HK-2 (cell line): Measurements from ENCODE around the gene APPBP2.
"Not testable (repeated sequence)": the region's sequence is repeated elsewhere in the genome, so short reads cannot be mapped to it uniquely, and the experiment has no call there.

Experiments used
- DNase-seq: peaks from one replicate; pipeline ENCODE4 v3.0.0-alpha.2; 2018; ENCODE audit not compliant: unreplicated experiment

Gene APPBP2

DNA sequence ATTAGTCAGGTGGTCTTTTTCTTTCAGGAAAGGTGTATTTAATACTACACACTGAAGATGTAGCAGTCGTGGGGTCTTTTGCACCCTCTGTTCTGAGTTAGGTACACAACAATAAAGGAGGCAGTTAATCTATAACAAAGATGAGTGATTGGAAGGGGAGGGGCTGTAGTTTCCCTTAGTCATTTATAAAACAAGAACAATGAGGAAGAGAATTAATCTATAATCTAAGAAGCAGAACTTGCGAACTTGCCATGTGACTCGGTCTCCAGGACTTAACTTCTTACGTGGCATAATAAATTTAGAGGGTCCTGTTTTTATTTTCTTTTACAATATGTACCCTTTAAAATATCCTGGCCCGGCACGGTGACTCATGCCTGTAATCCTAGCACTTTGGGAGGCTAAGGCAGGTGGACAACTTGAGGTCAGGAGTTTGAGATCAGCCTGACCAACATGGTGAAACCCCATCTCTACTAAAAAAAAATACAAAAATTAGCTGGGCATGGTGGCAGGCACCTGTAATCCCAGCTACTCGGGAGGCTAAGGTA lies 8.6 kb upstream of the APPBP2 start:
- no peak for DNase-seq

DNA sequence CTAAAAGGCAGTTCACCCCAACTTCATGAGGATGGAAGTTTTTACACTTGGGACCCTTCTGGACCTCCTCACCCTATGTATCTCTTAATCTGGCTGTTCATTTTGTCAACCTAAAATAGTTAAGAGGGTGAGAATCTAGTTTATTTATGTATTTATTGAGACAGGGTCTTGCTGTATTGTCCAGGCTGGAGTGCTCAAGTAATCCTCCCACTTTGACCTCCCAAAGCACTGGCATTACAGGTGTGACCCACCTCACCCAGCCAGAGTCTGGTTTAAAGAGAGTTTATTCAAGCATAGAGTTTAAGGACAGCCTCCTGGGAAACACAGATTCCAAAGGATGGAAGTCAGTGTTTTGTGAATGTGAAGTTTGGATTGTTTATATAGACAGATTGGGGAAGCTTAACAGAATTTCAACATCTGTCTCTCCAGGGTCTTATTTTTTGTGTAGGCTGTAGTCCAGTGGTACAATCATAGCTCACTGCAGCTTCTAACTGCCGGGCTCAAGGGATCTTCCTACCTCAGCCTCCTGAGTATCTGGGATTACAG lies 8.0 kb upstream of the APPBP2 start:
- no peak for DNase-seq

DNA sequence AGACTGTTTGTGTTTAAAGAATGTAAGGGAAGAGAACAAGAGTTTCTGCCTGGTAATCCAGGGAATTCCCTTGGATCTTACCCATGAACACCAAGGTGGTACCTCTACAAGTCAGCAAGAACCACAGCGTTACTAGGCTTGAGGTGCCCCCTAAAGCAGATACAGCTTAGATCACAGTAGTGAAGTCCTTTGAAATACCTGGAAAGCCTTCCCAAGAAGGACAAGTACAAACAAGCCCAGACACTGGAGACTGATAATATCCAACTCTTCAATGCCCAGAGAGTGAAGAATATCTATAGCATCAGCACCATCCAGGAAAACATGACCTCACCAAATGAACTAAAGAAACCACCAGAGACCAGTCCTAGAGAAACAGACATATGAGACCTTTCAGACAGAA lies 3.8 kb upstream of the APPBP2 start:
- no peak for DNase-seq

DNA sequence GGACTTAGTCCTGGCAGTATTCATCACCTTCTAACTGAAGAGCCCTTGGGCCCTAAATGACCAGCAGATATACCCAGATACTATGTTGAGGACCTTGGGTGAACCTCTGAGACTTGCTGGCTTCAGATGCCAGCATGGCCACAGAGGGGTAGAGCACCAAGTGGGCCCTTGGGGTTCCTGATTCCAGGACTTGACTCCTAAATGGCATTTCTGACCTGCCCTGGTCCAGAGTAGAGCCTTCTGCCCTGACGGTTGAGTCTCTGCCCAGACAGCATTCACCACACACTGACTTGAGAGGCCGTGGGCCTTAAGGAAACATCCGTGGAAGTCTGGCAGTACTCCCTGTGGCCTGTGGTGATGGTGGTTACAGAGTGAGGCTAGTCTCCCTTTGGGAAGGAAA lies 2.8 kb upstream of the APPBP2 start:
- DNase-seq = no peak

DNA sequence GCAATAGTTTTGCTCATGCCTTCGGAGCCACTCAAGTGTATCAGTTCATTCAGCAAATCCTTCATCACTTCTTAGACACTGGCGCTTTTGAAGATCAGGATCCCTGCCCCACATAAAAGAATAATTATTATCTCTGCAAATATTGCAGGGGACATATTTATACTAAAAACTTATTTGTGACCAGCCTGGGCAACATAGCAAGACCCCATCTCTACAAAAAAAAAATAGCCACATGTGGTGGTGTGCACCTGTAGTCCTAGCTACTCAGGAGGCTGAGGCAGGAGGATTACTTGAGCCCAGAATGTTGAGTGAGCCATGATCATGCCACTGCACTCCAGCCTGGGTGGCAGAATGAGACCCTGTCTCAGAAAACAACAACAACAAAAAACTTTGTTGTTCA lies 1.7 kb upstream of the APPBP2 start:
- DNase-seq = no peak

DNA sequence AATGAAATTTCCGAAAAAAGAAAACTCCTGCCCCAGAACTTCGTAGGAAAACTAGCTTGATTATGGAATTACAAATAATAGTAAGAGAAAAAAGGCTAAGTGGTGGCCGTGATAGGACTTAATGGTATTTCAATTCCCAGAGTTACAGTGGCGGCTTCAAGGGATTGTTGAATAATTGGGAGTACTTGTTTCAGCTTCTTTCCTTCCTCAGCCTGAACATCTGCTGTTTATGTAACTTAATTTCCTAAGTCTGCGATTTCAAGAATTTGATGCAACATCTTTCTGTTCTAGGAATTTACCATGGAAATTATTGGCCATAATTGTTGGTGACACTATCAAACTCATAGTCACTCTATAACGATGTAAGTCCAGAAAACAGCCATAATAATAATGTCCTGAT lies 684 bp upstream of the APPBP2 start:
- no peak for DNase-seq

DNA sequence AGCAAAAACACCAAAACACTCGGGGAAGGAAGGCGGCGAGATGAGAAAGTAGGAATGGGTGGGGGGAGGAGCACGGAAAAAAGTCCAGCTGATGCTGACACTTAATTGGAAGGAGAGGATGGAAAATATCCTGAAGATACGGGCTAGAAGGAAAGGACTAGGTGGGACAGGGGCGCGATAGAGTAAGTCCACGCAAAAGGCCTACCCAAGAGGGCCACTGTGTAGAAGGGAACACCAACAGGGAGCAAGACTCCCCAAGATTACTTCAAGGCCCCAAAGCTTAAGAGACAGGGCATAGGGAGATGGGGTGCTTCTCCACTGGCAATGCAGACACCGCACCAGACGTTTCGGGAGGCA lies 736 bp downstream of the APPBP2 start:
- no peak for DNase-seq

DNA sequence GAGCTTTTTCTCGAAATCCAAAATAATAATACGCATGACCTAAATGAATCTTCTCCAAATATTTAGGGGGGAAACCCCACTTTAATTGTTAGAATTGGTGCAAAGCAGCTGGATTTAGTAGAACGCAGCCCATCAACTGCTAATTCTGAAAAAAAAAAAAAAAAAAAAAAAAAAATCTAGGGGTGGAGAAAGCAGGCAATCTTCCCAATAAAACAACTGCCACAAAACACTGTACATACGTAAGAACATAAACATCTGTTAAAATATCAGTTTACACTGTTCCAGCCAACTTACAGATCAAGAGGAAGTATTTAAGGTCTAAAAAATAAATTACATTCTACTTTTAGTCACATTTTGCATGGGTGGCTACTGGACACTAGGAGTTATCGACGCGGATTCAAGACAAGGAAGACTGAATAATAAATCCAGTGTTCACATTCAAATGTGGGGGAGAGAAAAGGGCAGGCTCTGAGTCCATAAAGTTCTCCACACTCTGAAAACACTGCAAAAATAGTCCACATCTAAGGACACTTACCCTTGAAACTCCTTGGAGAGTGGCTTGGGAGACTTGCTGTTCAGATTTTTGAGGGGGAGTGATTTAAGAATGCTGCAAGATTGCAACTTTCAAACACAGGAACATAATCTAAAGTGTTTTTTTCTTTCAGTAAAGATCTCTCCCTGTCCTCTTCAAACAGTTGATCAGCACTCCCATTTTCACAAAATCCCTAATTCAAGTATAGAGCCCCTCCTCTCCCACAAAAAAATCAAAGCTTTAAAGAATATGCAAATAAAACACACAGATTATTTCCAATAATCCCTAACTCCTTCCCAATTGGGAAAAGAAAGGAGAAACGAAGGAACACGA lies 1.3 kb downstream of the APPBP2 start:
- no peak for DNase-seq

DNA sequence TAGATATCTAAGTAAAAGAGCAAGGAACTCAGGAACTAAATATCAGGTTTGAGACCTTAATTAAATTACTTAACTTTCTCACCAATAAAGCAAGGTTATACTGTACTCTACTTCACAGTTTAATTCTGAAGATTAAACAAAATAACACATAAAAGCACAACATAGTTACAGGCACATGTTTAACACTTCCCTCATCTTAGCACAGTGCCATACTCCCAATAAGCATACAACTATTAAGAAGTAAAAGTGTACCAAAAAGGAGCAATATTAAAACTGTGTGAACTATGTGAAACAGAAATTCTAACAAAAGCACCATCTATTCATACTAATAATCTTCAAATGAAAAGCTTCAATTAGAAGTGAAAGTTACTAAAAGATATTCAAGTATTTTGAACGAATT lies 2.2 kb downstream of the APPBP2 start:
- no peak for DNase-seq

DNA sequence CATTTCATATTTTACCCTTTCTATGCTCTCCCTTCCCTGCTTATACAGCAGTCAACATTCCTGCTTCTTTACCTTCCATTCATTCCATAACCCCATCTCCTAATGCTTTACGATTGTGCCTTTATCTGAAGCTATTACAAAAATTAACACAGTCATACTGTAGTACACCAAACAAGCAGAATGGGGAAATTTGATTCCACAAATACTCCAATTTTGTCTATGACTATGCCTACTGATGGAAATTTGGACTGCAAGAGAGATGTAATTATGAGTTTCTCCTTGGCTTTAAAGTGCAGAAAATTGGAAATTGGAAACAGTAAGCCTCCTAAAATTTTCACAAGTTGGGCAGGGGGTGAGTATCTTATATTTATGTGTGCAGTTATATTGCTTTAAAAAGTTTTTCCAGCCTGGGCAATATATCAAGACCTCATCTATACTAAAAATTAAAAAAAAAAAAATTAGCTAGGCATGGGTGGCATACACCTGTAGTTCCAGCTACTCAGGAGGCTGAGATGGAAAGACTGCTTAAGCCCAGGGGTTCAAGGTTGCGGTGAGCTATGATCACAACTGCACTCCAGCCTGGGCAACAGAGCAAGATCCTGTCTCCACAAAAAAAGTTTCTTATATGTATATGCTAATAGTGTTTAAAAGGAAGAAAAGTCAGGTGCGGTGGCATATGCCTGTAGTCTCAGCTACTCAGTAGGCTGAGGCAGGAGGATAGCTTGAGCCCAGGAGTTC lies 3.0 kb downstream of the APPBP2 start:
- no peak for DNase-seq

DNA sequence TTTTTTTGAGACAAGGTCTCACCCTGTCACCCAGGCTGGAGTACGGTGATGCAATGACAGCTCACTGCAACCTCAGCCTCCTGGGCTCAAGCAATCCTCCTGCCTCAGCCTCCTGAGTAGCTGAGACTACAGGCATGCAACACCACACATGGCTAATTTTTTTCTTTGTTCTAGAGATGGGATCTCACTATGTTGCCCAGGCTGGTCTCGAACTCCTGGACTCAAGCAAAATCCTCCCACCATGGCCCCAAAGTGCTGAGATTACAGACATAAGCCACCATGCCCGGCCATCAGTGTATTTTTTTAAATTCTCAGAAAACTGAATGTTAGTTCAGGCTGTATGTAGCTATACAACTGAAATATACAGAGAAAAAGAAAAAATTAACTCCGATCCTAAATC lies 6.2 kb downstream of the APPBP2 start:
- no peak for DNase-seq

DNA sequence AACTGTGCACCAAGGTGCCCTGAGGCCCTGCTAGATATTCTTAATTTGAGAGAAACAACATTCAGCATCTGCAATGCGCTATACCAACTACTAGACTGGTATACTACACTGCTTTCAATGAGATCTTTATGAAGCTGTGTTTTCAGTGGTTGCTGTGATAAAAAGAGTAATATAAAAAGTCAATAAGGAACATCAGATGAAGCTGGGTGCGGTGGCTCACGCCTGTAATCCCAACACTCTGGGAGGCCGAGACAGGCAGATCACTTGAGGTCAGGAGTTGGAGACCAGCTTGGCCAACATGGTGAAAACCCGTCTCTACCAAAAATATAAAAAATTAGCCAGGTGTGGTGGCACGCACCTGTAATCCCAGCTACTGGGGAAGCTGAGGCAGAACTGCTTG lies 10.4 kb downstream of the APPBP2 start:
- not testable (repeated sequence) for DNase-seq

DNA sequence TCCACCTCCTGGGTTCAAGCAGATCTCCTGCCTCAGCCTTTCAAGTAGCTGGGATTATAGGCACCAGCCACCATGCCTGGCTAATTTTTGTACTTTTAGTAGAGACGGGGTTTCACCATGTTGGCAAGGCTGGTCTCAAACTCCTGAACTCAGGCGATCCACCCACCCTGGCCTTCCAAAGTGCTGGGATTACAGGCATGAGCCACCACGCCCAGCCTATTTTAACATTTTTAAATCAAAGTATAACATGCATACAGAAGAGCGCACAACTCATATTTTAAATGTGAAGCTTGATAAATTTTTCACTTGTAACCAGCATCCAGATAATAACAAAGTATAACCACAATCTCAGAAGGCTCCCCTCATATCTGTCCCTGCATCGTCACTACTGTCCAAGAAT lies 10.8 kb downstream of the APPBP2 start:
- DNase-seq = not testable (repeated sequence)

DNA sequence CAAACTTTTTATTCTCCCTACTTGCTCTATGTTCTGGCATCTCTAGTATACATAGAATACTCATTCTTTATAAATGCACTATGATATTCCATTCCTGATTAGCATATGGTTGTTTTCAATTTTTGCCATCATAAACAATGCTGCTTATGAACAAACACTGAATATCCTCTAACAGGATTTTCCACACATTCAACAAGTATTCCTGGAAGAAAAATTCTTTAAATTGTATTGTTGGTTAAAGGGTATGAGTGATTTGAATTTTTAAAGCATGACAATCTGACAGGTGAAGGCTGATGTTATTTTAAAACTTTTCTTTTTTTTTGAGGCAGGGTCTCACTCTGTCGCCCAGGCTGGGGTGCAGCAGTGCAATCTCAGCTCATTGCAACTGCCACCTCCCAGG lies 11.5 kb downstream of the APPBP2 start:
- no peak for DNase-seq

DNA sequence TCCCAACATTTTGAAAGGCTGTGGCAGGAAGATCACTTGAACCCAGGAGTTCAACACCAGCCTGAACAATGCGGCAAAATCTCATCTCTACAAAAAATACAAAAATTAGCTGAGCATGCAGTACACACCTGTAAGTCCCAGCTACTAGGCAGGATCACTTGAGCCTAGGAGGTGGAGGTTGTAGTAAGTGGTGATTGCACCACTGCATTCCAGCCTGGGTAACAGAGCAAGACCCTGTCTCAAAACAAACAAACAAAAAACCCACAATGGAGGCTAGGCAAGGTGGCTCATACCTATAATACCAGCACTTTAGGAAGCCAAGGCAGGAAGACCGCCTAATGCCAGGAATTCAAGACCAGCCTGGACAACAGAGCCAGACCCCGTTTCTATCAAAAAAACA lies 12.0 kb downstream of the APPBP2 start:
- DNase-seq = no peak

DNA sequence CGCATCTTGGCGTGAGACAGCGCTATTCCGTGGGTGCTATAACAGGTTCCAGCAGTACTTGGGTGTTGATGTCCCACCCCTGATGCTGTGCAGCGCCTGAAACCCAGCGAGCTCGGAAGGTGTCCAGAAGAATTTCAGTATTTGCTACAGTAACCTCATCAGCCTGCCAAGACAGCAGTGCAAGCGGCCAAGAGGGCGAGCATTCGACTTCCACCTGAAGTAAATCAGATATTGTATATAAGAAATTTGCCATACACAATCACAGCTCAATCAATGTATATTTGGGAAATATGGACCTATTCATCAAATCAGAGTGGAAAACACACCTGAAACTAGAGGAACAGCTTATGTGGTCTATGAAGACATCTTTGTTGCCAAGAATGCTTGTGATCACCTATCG lies 13.0 kb downstream of the APPBP2 start:
- DNase-seq = no peak

DNA sequence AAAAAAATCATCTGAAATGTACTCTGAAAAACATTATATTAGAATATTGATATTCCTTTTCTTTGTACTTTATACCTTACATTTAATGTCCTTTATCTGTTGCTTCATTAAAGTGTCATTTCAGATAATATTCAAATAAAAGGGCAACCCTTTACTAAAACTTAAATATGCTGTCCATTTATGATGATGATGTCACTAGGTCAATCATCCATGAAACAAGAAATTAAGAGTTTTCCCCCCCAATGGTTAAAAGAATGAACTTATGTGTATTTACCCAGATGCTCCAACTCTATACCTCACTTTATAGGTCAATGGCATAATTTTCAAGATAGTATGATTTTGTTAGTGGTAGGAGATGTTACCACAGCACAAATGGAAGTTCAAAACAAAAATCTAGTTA lies 15.3 kb downstream of the APPBP2 start:
- no peak for DNase-seq

DNA sequence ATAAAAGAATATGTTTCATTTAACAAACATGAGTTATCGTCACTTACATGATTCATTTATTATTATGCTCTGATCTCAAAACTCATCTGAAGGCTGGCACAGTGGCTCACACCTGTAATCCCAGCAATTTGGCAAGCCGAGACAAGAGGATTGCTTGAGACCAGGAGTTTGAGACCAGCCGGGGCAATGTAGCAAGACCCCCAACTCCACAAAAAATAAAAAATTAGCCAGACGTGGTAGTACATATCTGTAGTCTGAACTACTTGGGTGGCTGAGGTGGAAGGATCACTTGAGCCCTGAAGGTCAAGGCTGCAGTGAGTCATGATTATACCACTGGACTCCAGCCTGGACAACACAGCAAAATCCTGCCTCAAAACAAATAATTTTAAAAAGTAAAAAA lies 16.0 kb downstream of the APPBP2 start:
- DNase-seq = no peak

DNA sequence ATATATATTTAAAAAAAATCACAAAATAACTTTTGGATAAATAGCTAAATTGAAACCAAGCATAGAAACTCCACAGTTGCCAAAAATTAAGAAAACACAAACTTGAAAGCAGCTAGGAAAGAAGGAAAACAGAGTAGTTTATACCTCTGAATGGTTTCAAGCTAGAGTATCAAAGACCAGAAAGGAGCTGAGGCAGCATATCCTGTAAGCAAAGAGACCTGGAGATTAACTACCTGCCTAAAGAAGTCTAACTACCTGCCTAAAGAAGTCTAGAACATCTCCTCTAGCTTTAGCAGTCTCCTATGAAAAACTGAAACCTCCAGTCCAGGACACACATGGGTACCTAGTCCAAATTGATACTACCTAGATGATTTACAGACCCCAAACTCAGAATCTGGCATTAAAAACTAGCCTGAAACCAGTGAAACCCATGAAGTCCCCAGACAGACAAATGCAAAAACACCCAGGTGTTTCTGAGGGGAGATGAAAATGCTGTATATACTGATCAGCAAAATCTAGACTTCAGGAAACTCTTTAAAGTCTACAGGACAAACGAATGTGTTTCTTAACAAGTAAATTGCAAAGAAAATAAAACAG lies 17.6 kb downstream of the APPBP2 start:
- DNase-seq = no peak

DNA sequence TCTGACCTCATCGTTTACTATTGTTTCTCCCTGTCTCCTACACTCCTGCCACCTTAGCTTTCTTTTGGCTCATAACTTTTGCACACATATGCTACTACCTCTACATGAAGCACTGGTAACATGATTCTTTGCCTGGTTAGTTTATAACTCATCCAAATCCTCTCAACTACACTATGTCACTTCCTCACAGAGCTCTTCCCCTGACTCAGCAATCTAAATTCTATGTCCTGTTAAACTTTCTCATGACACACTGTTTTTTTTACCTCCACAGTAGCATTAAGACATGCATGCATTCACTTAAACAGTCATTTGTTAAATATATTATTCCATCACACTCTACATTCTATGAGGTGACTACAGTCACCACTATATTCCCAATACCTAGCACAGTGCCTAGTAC lies 19.7 kb downstream of the APPBP2 start:
- DNase-seq = no peak

DNA sequence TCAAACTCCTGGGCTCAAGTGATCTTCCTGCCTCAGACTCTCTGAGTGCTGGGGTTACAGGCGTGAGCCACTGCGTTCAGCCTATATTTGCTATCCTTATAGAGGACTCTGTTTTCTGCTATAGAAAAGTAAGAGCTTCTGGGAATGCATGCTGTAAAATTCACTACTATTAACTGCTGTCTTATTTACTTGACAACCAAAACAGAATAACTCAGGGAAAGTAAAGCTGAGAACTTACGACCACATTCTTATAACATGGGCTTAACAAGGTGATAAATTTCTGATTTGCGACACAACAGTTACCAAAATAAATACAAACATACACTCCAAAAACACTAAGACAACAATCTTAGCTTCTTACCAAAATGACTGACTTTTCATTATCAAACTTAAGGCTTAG lies 23.9 kb downstream of the APPBP2 start:
- DNase-seq = no peak

DNA sequence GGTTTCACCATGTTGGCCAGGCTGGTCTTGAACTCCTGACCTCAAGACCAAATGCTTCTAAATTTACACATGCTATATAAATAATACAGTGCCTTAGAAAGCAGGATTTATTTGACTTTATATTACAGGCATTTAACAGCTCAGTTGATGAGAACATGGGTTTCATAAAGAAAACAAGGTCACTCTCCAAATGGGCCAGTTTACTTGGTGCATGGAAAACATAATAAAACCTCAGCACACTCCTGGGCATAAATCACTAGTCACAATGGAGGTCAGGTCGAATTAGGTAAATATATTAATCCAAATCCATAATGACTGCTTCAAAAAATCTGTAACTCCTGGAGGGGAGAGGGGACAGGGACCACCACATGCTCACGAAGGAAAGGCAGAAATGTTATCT lies 24.5 kb downstream of the APPBP2 start:
- DNase-seq = no peak

DNA sequence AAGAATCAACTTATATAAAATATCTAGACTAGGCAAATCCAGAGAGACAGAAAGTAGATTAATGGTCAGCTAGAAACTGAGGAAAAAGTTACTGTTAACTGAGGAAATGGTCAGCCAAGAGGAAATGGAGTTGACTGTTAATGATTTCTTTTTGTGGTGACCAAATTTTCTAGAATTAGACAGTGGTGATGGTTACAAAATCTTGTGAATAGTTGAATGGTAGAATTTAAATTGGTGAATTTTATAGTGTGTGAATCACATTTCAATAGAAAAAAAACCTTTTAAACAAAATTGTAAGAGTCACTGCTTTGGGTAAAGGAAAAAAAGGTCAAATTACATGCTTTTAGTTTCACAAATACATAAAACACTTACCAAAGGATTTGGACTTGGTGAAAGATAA lies 30.0 kb downstream of the APPBP2 start:
- no peak for DNase-seq
